Mammary epithelial cell (primary cell): Measurements from ENCODE around the gene HIVEP3.

Experiments used
- EZH2 ChIP-seq: IDR thresholded peaks from 2 replicates; pipeline ENCODE4 v1.6.1; 2012; ENCODE audit warnings: low read length, inconsistent platforms, borderline replicate concordance
- TF ChIP-seq, protein P1 (sequence below), 2 donors: IDR thresholded peaks in 1 of 2; conservative IDR thresholded peaks in 1 of 2; 2 replicates each; pipeline ENCODE4 v1.5.1; 2011 to 2012; ENCODE audit warnings: inconsistent platforms in 2 of 2, low read length in 2 of 2, mild to moderate bottlenecking in 2 of 2, control low read depth in 1 of 2, low read depth in 1 of 2; ENCODE audit not compliant: insufficient read depth in 1 of 2; ENCODE audit errors: extremely low read depth in 1 of 2

DNA sequence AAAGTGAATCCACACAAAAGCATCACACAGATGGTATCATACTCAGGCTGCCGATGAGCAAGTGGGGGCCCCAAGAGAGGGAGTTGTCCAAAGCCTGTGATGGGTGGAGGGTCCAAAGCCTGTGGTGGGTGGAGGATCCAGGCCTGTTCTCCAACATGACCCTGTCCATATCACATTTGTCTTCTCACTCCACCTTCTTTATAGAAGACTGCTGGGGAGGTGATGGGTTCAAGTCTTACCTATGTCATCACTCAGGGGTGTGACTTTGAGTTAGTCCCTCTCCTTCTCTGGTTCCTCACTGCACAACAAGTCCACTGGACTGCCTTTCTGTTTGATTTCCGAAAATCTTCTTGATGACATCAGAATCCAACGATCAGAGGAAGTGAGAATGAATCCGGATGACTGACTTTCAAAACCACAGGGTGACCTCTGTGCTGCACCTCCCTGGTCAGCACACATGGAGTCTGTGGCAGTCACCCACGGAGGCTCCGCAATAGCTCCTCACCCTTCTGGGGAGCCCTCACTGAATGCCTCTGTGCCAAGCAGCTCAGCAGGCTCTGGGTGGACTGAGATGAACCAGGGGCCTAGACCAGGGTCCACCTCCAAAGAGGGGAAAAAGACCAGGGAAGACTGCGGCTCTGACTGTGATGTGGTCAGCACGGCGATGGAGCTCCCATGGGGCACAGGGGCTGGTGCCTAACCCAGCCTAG lies 166.8 kb downstream of the HIVEP3 start:
- TF ChIP-seq, protein P1, sequence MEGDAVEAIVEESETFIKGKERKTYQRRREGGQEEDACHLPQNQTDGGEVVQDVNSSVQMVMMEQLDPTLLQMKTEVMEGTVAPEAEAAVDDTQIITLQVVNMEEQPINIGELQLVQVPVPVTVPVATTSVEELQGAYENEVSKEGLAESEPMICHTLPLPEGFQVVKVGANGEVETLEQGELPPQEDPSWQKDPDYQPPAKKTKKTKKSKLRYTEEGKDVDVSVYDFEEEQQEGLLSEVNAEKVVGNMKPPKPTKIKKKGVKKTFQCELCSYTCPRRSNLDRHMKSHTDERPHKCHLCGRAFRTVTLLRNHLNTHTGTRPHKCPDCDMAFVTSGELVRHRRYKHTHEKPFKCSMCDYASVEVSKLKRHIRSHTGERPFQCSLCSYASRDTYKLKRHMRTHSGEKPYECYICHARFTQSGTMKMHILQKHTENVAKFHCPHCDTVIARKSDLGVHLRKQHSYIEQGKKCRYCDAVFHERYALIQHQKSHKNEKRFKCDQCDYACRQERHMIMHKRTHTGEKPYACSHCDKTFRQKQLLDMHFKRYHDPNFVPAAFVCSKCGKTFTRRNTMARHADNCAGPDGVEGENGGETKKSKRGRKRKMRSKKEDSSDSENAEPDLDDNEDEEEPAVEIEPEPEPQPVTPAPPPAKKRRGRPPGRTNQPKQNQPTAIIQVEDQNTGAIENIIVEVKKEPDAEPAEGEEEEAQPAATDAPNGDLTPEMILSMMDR (conservative IDR thresholded peaks at IDR 0.05 in 1 of 2, IDR thresholded peaks at IDR 0.05 in 1 of 2; ENCODE audit: extremely low read depth in 1 of 2, insufficient read depth in 1 of 2, low read depth in 1 of 2, low read length in 2 of 2): no peak
- TF ChIP-seq EZH2: no peak
